ENCODE results near the gene MTRF1.

GRCh38 chr13:41296879-41297646 is 33.7 kb upstream of the MTRF1 start:
- TF ChIP-seq, protein P1, sequence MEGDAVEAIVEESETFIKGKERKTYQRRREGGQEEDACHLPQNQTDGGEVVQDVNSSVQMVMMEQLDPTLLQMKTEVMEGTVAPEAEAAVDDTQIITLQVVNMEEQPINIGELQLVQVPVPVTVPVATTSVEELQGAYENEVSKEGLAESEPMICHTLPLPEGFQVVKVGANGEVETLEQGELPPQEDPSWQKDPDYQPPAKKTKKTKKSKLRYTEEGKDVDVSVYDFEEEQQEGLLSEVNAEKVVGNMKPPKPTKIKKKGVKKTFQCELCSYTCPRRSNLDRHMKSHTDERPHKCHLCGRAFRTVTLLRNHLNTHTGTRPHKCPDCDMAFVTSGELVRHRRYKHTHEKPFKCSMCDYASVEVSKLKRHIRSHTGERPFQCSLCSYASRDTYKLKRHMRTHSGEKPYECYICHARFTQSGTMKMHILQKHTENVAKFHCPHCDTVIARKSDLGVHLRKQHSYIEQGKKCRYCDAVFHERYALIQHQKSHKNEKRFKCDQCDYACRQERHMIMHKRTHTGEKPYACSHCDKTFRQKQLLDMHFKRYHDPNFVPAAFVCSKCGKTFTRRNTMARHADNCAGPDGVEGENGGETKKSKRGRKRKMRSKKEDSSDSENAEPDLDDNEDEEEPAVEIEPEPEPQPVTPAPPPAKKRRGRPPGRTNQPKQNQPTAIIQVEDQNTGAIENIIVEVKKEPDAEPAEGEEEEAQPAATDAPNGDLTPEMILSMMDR (IDR thresholded peaks at IDR 0.05) = no peak
- no peak for TF ChIP-seq POLR2A (IDR thresholded peaks at IDR 0.05)

All from thyroid gland (tissue), 4 donors.